Measurements from ENCODE around the gene ZNF491.

DNA sequence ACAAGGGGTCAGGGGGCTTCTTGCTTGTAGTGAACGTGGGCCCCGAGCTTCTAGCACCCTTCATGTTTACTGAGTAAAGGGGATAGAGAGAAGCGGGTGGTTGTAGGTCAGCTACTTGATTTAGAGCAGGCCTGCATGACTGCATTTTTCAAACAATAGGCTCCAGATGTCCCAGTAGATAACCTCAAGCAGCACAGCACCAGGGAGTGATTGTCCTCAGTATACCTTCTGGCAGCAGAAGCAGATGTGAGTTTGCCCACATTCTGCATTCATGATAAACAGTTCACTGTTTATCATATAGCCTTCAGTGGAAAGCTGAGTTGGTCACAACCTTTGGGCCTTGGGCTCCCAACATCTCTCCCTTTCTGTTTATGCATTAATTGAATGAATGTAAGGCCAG, 55.0 kb downstream of the ZNF491 start:
- TF ChIP-seq FOXJ3 (CRISPR knock-in tag; IDR thresholded peaks at IDR 0.05): no peak
- TF ChIP-seq, protein P1, sequence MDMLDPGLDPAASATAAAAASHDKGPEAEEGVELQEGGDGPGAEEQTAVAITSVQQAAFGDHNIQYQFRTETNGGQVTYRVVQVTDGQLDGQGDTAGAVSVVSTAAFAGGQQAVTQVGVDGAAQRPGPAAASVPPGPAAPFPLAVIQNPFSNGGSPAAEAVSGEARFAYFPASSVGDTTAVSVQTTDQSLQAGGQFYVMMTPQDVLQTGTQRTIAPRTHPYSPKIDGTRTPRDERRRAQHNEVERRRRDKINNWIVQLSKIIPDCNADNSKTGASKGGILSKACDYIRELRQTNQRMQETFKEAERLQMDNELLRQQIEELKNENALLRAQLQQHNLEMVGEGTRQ (CRISPR knock-in tag; IDR thresholded peaks at IDR 0.05): no peak
- TF ChIP-seq, protein P2, sequence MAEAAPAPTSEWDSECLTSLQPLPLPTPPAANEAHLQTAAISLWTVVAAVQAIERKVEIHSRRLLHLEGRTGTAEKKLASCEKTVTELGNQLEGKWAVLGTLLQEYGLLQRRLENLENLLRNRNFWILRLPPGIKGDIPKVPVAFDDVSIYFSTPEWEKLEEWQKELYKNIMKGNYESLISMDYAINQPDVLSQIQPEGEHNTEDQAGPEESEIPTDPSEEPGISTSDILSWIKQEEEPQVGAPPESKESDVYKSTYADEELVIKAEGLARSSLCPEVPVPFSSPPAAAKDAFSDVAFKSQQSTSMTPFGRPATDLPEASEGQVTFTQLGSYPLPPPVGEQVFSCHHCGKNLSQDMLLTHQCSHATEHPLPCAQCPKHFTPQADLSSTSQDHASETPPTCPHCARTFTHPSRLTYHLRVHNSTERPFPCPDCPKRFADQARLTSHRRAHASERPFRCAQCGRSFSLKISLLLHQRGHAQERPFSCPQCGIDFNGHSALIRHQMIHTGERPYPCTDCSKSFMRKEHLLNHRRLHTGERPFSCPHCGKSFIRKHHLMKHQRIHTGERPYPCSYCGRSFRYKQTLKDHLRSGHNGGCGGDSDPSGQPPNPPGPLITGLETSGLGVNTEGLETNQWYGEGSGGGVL (CRISPR knock-in tag; IDR thresholded peaks at IDR 0.05): no peak
- no peak for TF ChIP-seq KDM1A (IDR thresholded peaks at IDR 0.05)
- no peak for TF ChIP-seq SLC30A9 (CRISPR knock-in tag; IDR thresholded peaks at IDR 0.05)
- TF ChIP-seq, protein P3, sequence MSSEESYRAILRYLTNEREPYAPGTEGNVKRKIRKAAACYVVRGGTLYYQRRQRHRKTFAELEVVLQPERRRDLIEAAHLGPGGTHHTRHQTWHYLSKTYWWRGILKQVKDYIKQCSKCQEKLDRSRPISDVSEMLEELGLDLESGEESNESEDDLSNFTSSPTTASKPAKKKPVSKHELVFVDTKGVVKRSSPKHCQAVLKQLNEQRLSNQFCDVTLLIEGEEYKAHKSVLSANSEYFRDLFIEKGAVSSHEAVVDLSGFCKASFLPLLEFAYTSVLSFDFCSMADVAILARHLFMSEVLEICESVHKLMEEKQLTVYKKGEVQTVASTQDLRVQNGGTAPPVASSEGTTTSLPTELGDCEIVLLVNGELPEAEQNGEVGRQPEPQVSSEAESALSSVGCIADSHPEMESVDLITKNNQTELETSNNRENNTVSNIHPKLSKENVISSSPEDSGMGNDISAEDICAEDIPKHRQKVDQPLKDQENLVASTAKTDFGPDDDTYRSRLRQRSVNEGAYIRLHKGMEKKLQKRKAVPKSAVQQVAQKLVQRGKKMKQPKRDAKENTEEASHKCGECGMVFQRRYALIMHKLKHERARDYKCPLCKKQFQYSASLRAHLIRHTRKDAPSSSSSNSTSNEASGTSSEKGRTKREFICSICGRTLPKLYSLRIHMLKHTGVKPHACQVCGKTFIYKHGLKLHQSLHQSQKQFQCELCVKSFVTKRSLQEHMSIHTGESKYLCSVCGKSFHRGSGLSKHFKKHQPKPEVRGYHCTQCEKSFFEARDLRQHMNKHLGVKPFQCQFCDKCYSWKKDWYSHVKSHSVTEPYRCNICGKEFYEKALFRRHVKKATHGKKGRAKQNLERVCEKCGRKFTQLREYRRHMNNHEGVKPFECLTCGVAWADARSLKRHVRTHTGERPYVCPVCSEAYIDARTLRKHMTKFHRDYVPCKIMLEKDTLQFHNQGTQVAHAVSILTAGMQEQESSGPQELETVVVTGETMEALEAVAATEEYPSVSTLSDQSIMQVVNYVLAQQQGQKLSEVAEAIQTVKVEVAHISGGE (CRISPR knock-in tag; IDR thresholded peaks at IDR 0.05): no peak
- no peak for TF ChIP-seq BRD4 (IDR thresholded peaks at IDR 0.05)

Data from K562 (cell line).